Right lobe of liver (tissue), 6 donors: ENCODE measurements around the gene LRRC18. TPM values are rescaled to one million over a fixed set of nuclear protein-coding genes. Genes with fewer than 3 reads are reported as not detected.

ENCODE experiments used
- ATAC-seq, 4 donors: fragments of 200-7000 bp; cut with Tn5 transposase; one replicate each; pipeline ENCODE4 v1.9.1; 2020; ENCODE audit warnings: mild to moderate bottlenecking in 4 of 4, moderate library complexity in 4 of 4
- DNase-seq, 3 donors: peaks; one replicate each; pipeline ENCODE4 v3.0.0-alpha.2; 2020
- H3K27ac ChIP-seq, 3 donors: fragments of 200-600 bp; one replicate each; pipeline ENCODE4 v1.8.0; 2022
- H3K27me3 ChIP-seq, 2 donors: fragments of 200-600 bp; one replicate each; pipeline ENCODE4 v1.8.0; 2022
- H3K36me3 ChIP-seq, 4 donors: fragments of 200-600 bp; sonication (generic) in 1 of 4; one replicate each; pipeline versions ENCODE4 v1.5.1 to v1.8.0; 2017 to 2022; ENCODE audit warnings: control low read depth in 1 of 4
- H3K4me1 ChIP-seq, 4 donors: fragments of 200-600 bp; sonication (generic) in 1 of 4; one replicate each; pipeline versions ENCODE4 v1.5.1 to v1.8.0; 2017 to 2022; ENCODE audit warnings: control low read depth in 1 of 4
- H3K4me3 ChIP-seq, 3 donors: fragments of 200-600 bp; one replicate each; pipeline ENCODE4 v1.8.0; 2022
- H3K9me3 ChIP-seq, 4 donors: fragments of 200-600 bp; sonication (generic) in 1 of 4; one replicate each; pipeline versions ENCODE4 v1.5.1 to v1.8.0; 2017 to 2022; ENCODE audit warnings: control low read depth in 1 of 4
- CTCF ChIP-seq, 4 donors: fragments of 200-600 bp in 3 of 4; fragments of 450-650 bp in 1 of 4; IDR thresholded peaks; one replicate each; pipeline versions ENCODE4 v1.5.1 to v1.8.0; 2016 to 2022; ENCODE audit warnings: antibody characterized with exemption in 4 of 4, mild to moderate bottlenecking in 2 of 4
- POLR2A ChIP-seq: fragments of 450-650 bp; IDR thresholded peaks from one replicate; pipeline ENCODE4 v1.6.1; 2017; ENCODE audit warnings: antibody characterized with exemption, mild to moderate bottlenecking
- WGBS: methylation state at CpG from one replicate; pipeline ENCODE4 v1.1.6; 2018; ENCODE audit warnings: low coverage, low lambda C conversion rate; ENCODE audit not compliant: insufficient coverage; ENCODE audit errors: missing lambda C conversion rate; 5-methylcytosine and 5-hydroxymethylcytosine counted together
- intact Hi-C, 2 donors: fragments of 100-400 bp; cut with DNase I; formaldehyde crosslinking; loops; one replicate each; pipeline versions ENCODE4 v1.11.2 to v1.14.1; 2022
- total RNA-seq, 6 experiments: library from RNA; depleted of rRNA in 2 of 6; stranded (reverse); fragments of >200 nt in 2 of 6; fragmentation: NEBNext Ultra II Directional in 3 of 6; extraction: Animal tissue kit (Norgen Biotek cat#: 25700) in 3 of 6; gene quantifications; one replicate each; pipeline versions ENCODE4 v1.1.0 to v1.2.4, GENCODE V29; 2016 to 2023
- donor health status: DM: no; HTN: yes; CAD: no.
- donor health status: DM: no; HTN: no; CAD: no.
- donor health status: DM: no; HTN: no; CAD: no.
- donor health status: DM: no; HTN: yes; CAD: no.
- donor health status: DM: no; HTN: yes; CAD: no.

The LRRC18 gene
- total RNA-seq, 6 experiments from 2014 or later = not detected

GRCh38 chr10:48945441-48946130, 5.9 kb upstream of the LRRC18 start:
- no peak for TF ChIP-seq POLR2A
- TF ChIP-seq CTCF (IDR thresholded peaks at IDR 0.05) = no peak
- WGBS = 81% methylated on average over 6 of the region's 6 CpGs
- intact Hi-C loops = no loop called here
- no peaks in the 10 kb centered on the region for H3K27me3 ChIP-seq
- H3K36me3 ChIP-seq = peaks cover 0 to 2% (median 0%) of the 10 kb centered on the region in 4 donors
- no peak for ATAC-seq
- no peak overlapping the region for H3K27ac ChIP-seq
- no peaks in the 10 kb centered on the region for H3K9me3 ChIP-seq
- H3K4me1 ChIP-seq = no peaks in the 10 kb centered on the region
- H3K4me3 ChIP-seq = no peak overlapping the region
- no peak for DNase-seq

GRCh38 chr10:48944171-48944570, 4.5 kb upstream of the LRRC18 start:
- Histone ChIP-seq H3K36me3 (no peaks in the 10 kb centered on the region), H3K27me3 (no peaks in the 10 kb centered on the region), H3K9me3 (no peaks in the 10 kb centered on the region), H3K4me3 (no peak overlapping the region), H3K4me1 (no peaks in the 10 kb centered on the region), H3K27ac (no peak overlapping the region)
- TF ChIP-seq CTCF (IDR thresholded peaks at IDR 0.05) (no peak), POLR2A (no peak)
- ATAC-seq (no peak), DNase-seq (no peak)
- intact Hi-C loops = no loop called here
- 67% methylated on average over 2 of the region's 3 CpGs for WGBS

GRCh38 chr10:48943096-48943495, 3.5 kb upstream of the LRRC18 start:
- Histone ChIP-seq H3K4me3 (no peak overlapping the region), H3K27me3 (no peaks in the 10 kb centered on the region), H3K4me1 (no peaks in the 10 kb centered on the region), H3K27ac (no peak overlapping the region), H3K9me3 (no peaks in the 10 kb centered on the region), H3K36me3 (no peaks in the 10 kb centered on the region)
- TF ChIP-seq POLR2A (no peak), CTCF (IDR thresholded peaks at IDR 0.05) (no peak)
- WGBS = 76% methylated on average over 8 of the region's 10 CpGs
- DNase-seq (no peak), ATAC-seq (no peak)
- intact Hi-C loops = no loop called here

GRCh38 chr10:48941427-48942075, 1.9 kb upstream of the LRRC18 start:
- no peaks in the 10 kb centered on the region for H3K9me3 ChIP-seq
- intact Hi-C loops = no loop called here
- no peak for DNase-seq
- no peaks in the 10 kb centered on the region for H3K4me1 ChIP-seq
- TF ChIP-seq POLR2A (no peak), CTCF (IDR thresholded peaks at IDR 0.05) (no peak)
- H3K36me3 ChIP-seq = no peaks in the 10 kb centered on the region
- no peak for ATAC-seq
- no peak overlapping the region for H3K4me3 ChIP-seq
- H3K27me3 ChIP-seq = no peaks in the 10 kb centered on the region
- H3K27ac ChIP-seq = no peak overlapping the region
- WGBS = 72% methylated on average over 5 of the region's 10 CpGs
